Heart right ventricle (tissue), 16 donors: ENCODE results near the gene POGK. TPM values are rescaled to one million over a fixed set of nuclear protein-coding genes. Genes with fewer than 3 reads are reported as not detected.
A peak's percentile ranks its signal among the peaks of the same experiment; 100 is the strongest.

ENCODE experiments used
- ATAC-seq, 8 donors: fragments of 200-7000 bp; cut with Tn5 transposase; one replicate each; pipeline ENCODE4 v1.9.1; 2020; ENCODE audit warnings: mild to moderate bottlenecking in 8 of 8, moderate library complexity in 8 of 8, moderate number of reproducible peaks in 1 of 8
- DNase-seq, 2 donors: peaks; one replicate each; pipeline ENCODE4 v3.0.0-alpha.2; 2020
- H3K27ac ChIP-seq, 10 donors: fragments of 200-600 bp; sonication (generic) in 2 of 10; one replicate each; pipeline versions ENCODE4 v1.5.0 to v1.8.0; 2020 to 2022; ENCODE audit warnings: mild to moderate bottlenecking in 3 of 10
- H3K27me3 ChIP-seq, 7 donors: fragments of 200-600 bp; one replicate each; pipeline ENCODE4 v1.8.0; 2021 to 2022; ENCODE audit warnings: mild to moderate bottlenecking in 2 of 7
- H3K36me3 ChIP-seq, 9 donors: fragments of 200-600 bp; sonication (generic) in 1 of 9; one replicate each; pipeline versions ENCODE4 v1.5.0 to v1.8.0; 2020 to 2022; ENCODE audit warnings: mild to moderate bottlenecking in 2 of 9
- H3K4me1 ChIP-seq, 9 donors: fragments of 200-600 bp; sonication (generic) in 1 of 9; one replicate each; pipeline versions ENCODE4 v1.5.0 to v1.8.0; 2020 to 2022; ENCODE audit warnings: mild to moderate bottlenecking in 4 of 9
- H3K4me3 ChIP-seq, 10 donors: fragments of 200-600 bp; sonication (generic) in 2 of 10; one replicate each; pipeline versions ENCODE4 v1.5.0 to v1.8.0; 2020 to 2022; ENCODE audit warnings: mild to moderate bottlenecking in 7 of 10, moderate library complexity in 2 of 10
- H3K9me3 ChIP-seq, 11 donors: fragments of 200-600 bp in 10 of 11; sonication (generic) in 2 of 11; one replicate each; pipeline versions ENCODE4 v1.5.0 to v1.8.0; 2013 to 2022; ENCODE audit warnings: mild to moderate bottlenecking in 2 of 11, control low read depth in 1 of 11, moderate library complexity in 1 of 11
- WGBS, 2 donors: extraction: QIAGEN DNeasy Blood & Tissue Kit; methylation state at CpG; one replicate each; pipeline ENCODE4 v1.1.7; 2013; ENCODE audit warnings: inconsistent platforms in 1 of 2; 5-methylcytosine and 5-hydroxymethylcytosine counted together
- intact Hi-C, 10 donors: fragments of 100-400 bp; cut with DNase I; formaldehyde crosslinking; loops; one replicate each; pipeline versions ENCODE4 v1.11.1 to v1.14.2; 2022
- long read RNA-seq, 3 donors: library from polyadenylated mRNA; unstranded; transcript quantifications; one replicate each; pipeline ENCODE4 v2.0.0, GENCODE V29; 2020 to 2021
- polyA plus RNA-seq, 2 donors: library from polyadenylated mRNA; stranded (reverse); fragments of 200-250 nt; gene quantifications; one replicate each; pipeline ENCODE4 v1.2.3, GENCODE V29; 2013
- total RNA-seq, 10 donors: library from RNA; stranded (reverse); fragmentation: NEBNext Ultra II Directional in 3 of 10; extraction: Animal tissue kit (Norgen Biotek cat#: 25700) in 3 of 10; gene quantifications; one replicate each; pipeline versions ENCODE4 v1.2.1 to v1.2.4, GENCODE V29; 2021 to 2023
- TF ChIP-seq, protein P1 (sequence below), 9 donors: fragments of 200-600 bp; sonication (generic) in 2 of 9; IDR thresholded peaks; one replicate each; pipeline versions ENCODE4 v1.5.0 to v1.8.0; 2021 to 2022; ENCODE audit warnings: antibody characterized with exemption in 9 of 9, mild to moderate bottlenecking in 5 of 9, moderate library complexity in 1 of 9
- donor health status: Arrhythmogenic right ventricular cardiomyopathy.
- donor health status: ischemic (EF 13 %, LVEDD 7.1; RV severe dilation, severe dysfunction).
- donor health status: healthy with polysubstance abuse.
- donor health status: DM: no; HTN: yes; CAD: no.
- donor health status: DM: no; HTN: no; CAD: no.
- donor health status: ischemic (EF 25% LVEDD 6.9; RV normal size, moderate dysfunction).
- donor health status: ischemic (EF 25% LVEDD 5.7; RV mildly dilated, moderate dysfunction).
- donor health status: healthy.
- donor health status: DM: yes; HTN: yes; CAD: no.
- donor health status: Ischemic cardiomyopathy.
- donor health status: ischemic (EF 35%, LVEDD 5.7; RV mildly dilated, moderate dysfunction).
- donor health status: nonischemic (EF 11% LVEDD 7.7; RV severe dilation, severe dysfunction).
- donor health status: DM: yes; HTN: yes; CAD: no.
- donor health status: PGD.
- donor health status: ischemic (EF 29% LVEDD 5.4; RV normal size, mild dysfunction).
- donor health status: nonischemic (EF 23%, LVEDD 6.1; RV moderate dilation, normal function).

POGK gene, protein sequence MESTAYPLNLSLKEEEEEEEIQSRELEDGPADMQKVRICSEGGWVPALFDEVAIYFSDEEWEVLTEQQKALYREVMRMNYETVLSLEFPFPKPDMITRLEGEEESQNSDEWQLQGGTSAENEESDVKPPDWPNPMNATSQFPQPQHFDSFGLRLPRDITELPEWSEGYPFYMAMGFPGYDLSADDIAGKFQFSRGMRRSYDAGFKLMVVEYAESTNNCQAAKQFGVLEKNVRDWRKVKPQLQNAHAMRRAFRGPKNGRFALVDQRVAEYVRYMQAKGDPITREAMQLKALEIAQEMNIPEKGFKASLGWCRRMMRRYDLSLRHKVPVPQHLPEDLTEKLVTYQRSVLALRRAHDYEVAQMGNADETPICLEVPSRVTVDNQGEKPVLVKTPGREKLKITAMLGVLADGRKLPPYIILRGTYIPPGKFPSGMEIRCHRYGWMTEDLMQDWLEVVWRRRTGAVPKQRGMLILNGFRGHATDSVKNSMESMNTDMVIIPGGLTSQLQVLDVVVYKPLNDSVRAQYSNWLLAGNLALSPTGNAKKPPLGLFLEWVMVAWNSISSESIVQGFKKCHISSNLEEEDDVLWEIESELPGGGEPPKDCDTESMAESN
- 10 to 100 TPM; 10.2 to 19.2 (median 13.7) TPM for total RNA-seq
- polyA plus RNA-seq: 1 to 10 TPM; 5.6 to 7.9 TPM
- long read RNA-seq, donor 1, full-length matches to known transcripts: 7 of 28 reads
- long read RNA-seq, donor 1, partial matches to known transcripts: 11 of 28 reads
- long read RNA-seq, donor 1, other reads (novel, unspliced or antisense): 10 of 28 reads
- long read RNA-seq, donor 2, full-length matches to known transcripts: 7 of 32 reads
- long read RNA-seq, donor 2, partial matches to known transcripts: 12 of 32 reads
- long read RNA-seq, donor 2, other reads (novel, unspliced or antisense): 13 of 32 reads
- long read RNA-seq, donor 3, full-length matches to known transcripts: 16 of 49 reads
- long read RNA-seq, donor 3, partial matches to known transcripts: 26 of 49 reads
- long read RNA-seq, donor 3, other reads (novel, unspliced or antisense): 7 of 49 reads

DNA sequence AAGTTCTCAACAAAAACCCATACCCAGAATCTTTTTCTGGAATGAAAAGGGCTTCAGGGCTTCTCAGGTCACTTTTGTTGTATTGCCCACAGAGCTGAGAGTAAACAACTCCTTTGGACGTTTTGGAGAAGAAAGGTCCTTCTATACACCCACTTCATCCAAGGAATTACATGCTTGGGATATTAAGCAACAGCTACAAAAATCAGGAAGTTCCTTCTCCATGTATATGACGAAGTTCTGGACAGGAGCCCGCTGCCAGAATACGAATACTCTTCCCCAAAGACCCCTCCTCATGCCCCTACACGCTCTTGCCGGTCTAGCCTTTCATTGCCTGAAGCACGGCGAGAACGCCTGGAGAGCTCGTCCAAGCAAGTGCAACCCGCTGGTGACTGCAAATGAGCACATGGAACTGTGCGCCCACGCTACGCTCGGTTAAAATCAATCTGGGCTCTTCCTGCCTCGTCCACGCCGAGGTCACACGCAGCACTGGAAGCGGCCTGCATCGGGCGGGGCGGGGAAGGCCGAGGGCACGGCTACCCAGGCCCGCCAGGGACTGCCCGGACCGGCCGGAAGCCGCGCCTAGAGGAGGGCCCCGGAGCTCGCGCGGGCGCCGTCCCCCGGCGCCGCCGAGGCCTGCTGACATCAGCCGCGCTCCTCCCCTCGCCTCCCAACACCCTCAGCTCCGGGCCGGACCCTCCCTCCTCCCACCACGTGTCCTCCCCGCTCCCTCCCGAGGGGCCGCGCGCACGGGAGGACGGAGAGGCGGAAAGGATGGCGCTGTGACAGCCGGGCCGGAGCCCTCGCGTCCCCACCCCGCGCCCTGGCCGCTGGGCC, at the start of gene POGK:
TSS of gene POGK (plus strand) at position 710 of the 834 bp plus-strand sequence. CDS start 1,482 bp downstream, outside the sequence.
- TF ChIP-seq, protein P1, sequence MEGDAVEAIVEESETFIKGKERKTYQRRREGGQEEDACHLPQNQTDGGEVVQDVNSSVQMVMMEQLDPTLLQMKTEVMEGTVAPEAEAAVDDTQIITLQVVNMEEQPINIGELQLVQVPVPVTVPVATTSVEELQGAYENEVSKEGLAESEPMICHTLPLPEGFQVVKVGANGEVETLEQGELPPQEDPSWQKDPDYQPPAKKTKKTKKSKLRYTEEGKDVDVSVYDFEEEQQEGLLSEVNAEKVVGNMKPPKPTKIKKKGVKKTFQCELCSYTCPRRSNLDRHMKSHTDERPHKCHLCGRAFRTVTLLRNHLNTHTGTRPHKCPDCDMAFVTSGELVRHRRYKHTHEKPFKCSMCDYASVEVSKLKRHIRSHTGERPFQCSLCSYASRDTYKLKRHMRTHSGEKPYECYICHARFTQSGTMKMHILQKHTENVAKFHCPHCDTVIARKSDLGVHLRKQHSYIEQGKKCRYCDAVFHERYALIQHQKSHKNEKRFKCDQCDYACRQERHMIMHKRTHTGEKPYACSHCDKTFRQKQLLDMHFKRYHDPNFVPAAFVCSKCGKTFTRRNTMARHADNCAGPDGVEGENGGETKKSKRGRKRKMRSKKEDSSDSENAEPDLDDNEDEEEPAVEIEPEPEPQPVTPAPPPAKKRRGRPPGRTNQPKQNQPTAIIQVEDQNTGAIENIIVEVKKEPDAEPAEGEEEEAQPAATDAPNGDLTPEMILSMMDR (IDR thresholded peaks at IDR 0.05): peak in 2 of 9 donors; percentile 8 to 26
- Histone ChIP-seq H3K4me3 (peak within 1 kb of the TSS; percentile 44 to 84 (median 71)), H3K9me3 (no peaks in the 10 kb centered on the region), H3K27me3 (no peaks in the 10 kb centered on the region), H3K36me3 (peaks cover 0 to 32% (median 23%) of the 10 kb centered on the region in 9 donors), H3K27ac (peak within 1 kb of the TSS; percentile 79 to 95 (median 90)), H3K4me1 (peaks cover 13 to 52% (median 51%) of the 10 kb centered on the region in 9 donors)
- intact Hi-C loops: loop anchor here in 2 of 10 donors (1.0 to 2.0 kb wide), 2 partner anchors 37 to 38 kb away; partner anchors contain the start of gene TADA1 (in 2 of the 2)
- WGBS, 2 donors: 0 to 1% methylated on average over 48 to 60 of the region's 63 CpGs
- DNase-seq: peak; percentile 92 to 93
- peak; percentile 95 to 99 (median 97) for ATAC-seq

GRCh38 chr1:166796620-166797236, 42.5 kb upstream of the POGK start:
- no peak for ATAC-seq
- Histone ChIP-seq H3K27ac (no peak overlapping the region), H3K9me3 (no peaks in the 10 kb centered on the region), H3K4me1 (no peaks in the 10 kb centered on the region), H3K4me3 (no peak overlapping the region), H3K27me3 (no peaks in the 10 kb centered on the region), H3K36me3 (no peaks in the 10 kb centered on the region)
- no peak for DNase-seq
- TF ChIP-seq, protein P1 (IDR thresholded peaks at IDR 0.05): no peak
- WGBS, 2 donors: 90 to 93% methylated on average over 23 of the region's 23 CpGs
- intact Hi-C loops: no loop called here

- Histone ChIP-seq H3K9me3 (peaks cover 0 to 5% (median 0%) of the 10 kb centered on the region in 11 donors), H3K4me3 (no peak overlapping the region), H3K27me3 (no peaks in the 10 kb centered on the region), H3K4me1 (peaks cover 0 to under 1% (median 0%) of the 10 kb centered on the region in 9 donors), H3K27ac (no peak overlapping the region), H3K36me3 (no peaks in the 10 kb centered on the region)
- WGBS, 2 donors: 77 to 80% methylated on average over 2 of the region's 2 CpGs
- DNase-seq: no peak
- no peak for ATAC-seq
- intact Hi-C loops: no loop called here
- TF ChIP-seq, protein P1 (IDR thresholded peaks at IDR 0.05): no peak
These were observed 30.3 kb upstream of the POGK start for GRCh38 chr1:166808952-166809351.
